Vagina (tissue), 2 donors: Measurements from ENCODE around the gene RNF112.

Experiments
- CTCF ChIP-seq, 3 experiments: fragments of 450-650 bp in 2 of 3; fragments of 200-600 bp in 1 of 3; sonication (generic) in 1 of 3; IDR thresholded peaks; one replicate each; pipeline ENCODE4 v1.5.1; 2017 to 2019; ENCODE audit warnings: antibody characterized with exemption in 3 of 3, mild to moderate bottlenecking in 2 of 3, moderate library complexity in 2 of 3
- POLR2A ChIP-seq, 2 donors: fragments of 450-650 bp; IDR thresholded peaks; one replicate each; pipeline ENCODE4 v1.6.1; 2017; ENCODE audit warnings: antibody characterized with exemption in 2 of 2, mild to moderate bottlenecking in 2 of 2, moderate library complexity in 2 of 2
- POLR2AphosphoS5 ChIP-seq, 2 donors: sonication (generic); formaldehyde crosslinking; IDR thresholded peaks; one replicate each; pipeline ENCODE4 v1.9.0; 2017; ENCODE audit warnings: antibody characterized with exemption in 2 of 2, mild to moderate bottlenecking in 2 of 2, low read depth in 1 of 2; ENCODE audit not compliant: insufficient read depth in 1 of 2

- TF ChIP-seq CTCF (IDR thresholded peaks at IDR 0.05) (no peak), POLR2A (IDR thresholded peaks at IDR 0.05) (no peak), POLR2AphosphoS5 (IDR thresholded peaks at IDR 0.05; ENCODE audit: insufficient read depth in 1 of 2, low read depth in 1 of 2) (peak; percentile 23 to 94)
These were observed 37.6 kb downstream of the RNF112 start for GRCh38 chr17:19448341-19449268.
